ENCODE measurements around the gene COL4A6. TPM values are rescaled to one million over a fixed set of nuclear protein-coding genes. Genes with fewer than 3 reads are reported as not detected.
"Not testable (repeated sequence)": the region's sequence is repeated elsewhere in the genome, so short reads cannot be mapped to it uniquely, and the experiment has no call there.

The COL4A6 gene
- under 0.01 TPM for total RNA-seq

- no peak for DNase-seq (ENCODE audit: low spot score in 2 of 2)
- TF ChIP-seq CTCF (IDR thresholded peaks at IDR 0.05), result no peak
- Histone ChIP-seq H3K36me3 (no peaks in the 10 kb centered on the region), H3K9me3 (no peaks in the 10 kb centered on the region), H3K27ac (peak within 1 kb of the TSS in 1 of 2 donors; percentile 48), H3K4me1 (no peaks in the 10 kb centered on the region), H3K27me3 (no peaks in the 10 kb centered on the region), H3K4me3 (peak within 1 kb of the TSS; percentile 22 to 67)
- intact Hi-C loops (cut with DNase I), result loop anchor here (5.0 kb wide), 1 partner anchor 346 kb away; the partner anchor contains the start of genes ATG4A and PSMD10
Observed at GRCh38 chrX:108438110-108438623, at the start of gene COL4A6. TSS of gene COL4A6 (minus strand) at chrX:108438422. CDS start at chrX:108438196, 226 bp downstream.

- Histone ChIP-seq H3K27ac (no peak overlapping the region), H3K4me1 (no peaks in the 10 kb centered on the region), H3K36me3 (no peaks in the 10 kb centered on the region), H3K4me3 (no peak overlapping the region), H3K27me3 (no peaks in the 10 kb centered on the region), H3K9me3 (peaks cover 5 to 16% of the 10 kb centered on the region in 2 donors)
- intact Hi-C loops (cut with DNase I), result no loop called here
- no peak for TF ChIP-seq CTCF (IDR thresholded peaks at IDR 0.05)
- DNase-seq (ENCODE audit: low spot score in 2 of 2), result no peak
Observed at GRCh38 chrX:108485960-108486359, 47.7 kb upstream of the COL4A6 start.

GRCh38 chrX:108484251-108484650 is 46.0 kb upstream of the COL4A6 start:
- H3K27ac ChIP-seq, result no peak overlapping the region
- H3K4me1 ChIP-seq, result no peaks in the 10 kb centered on the region
- intact Hi-C loops (cut with DNase I), result no loop called here
- H3K9me3 ChIP-seq, result peaks cover 5 to 16% of the 10 kb centered on the region in 2 donors
- no peak overlapping the region for H3K4me3 ChIP-seq
- no peak for TF ChIP-seq CTCF (IDR thresholded peaks at IDR 0.05)
- no peaks in the 10 kb centered on the region for H3K36me3 ChIP-seq
- no peaks in the 10 kb centered on the region for H3K27me3 ChIP-seq
- no peak for DNase-seq (ENCODE audit: low spot score in 2 of 2)

GRCh38 chrX:108481528-108481927 is 43.3 kb upstream of the COL4A6 start:
- intact Hi-C loops (cut with DNase I); H3K36me3 ChIP-seq; H3K27ac ChIP-seq; DNase-seq (ENCODE audit: low spot score in 2 of 2); H3K4me1 ChIP-seq; H3K4me3 ChIP-seq; H3K27me3 ChIP-seq: not testable (repeated sequence)
- H3K9me3 ChIP-seq, result peaks cover 5 to 16% of the 10 kb centered on the region in 2 donors

GRCh38 chrX:108473979-108474378 is 35.8 kb upstream of the COL4A6 start:
- H3K27me3 ChIP-seq, result no peaks in the 10 kb centered on the region
- H3K9me3 ChIP-seq, result peaks cover 0 to 5% of the 10 kb centered on the region in 2 donors
- no peak for TF ChIP-seq CTCF (IDR thresholded peaks at IDR 0.05)
- intact Hi-C loops (cut with DNase I), result no loop called here
- H3K36me3 ChIP-seq, result no peaks in the 10 kb centered on the region
- no peaks in the 10 kb centered on the region for H3K4me1 ChIP-seq
- no peak overlapping the region for H3K27ac ChIP-seq
- no peak overlapping the region for H3K4me3 ChIP-seq
- DNase-seq (ENCODE audit: low spot score in 2 of 2), result no peak

GRCh38 chrX:108468486-108468885 is 30.3 kb upstream of the COL4A6 start:
- H3K9me3 ChIP-seq, result no peaks in the 10 kb centered on the region
- no peak overlapping the region for H3K4me3 ChIP-seq
- H3K36me3 ChIP-seq, result no peaks in the 10 kb centered on the region
- no peak for TF ChIP-seq CTCF (IDR thresholded peaks at IDR 0.05)
- DNase-seq (ENCODE audit: low spot score in 2 of 2), result no peak
- H3K4me1 ChIP-seq, result no peaks in the 10 kb centered on the region
- no peaks in the 10 kb centered on the region for H3K27me3 ChIP-seq
- no peak overlapping the region for H3K27ac ChIP-seq
- intact Hi-C loops (cut with DNase I), result no loop called here

Data from ascending aorta (tissue), 2 donors.